ENCODE measurements around the gene CALCR.
"Not testable (repeated sequence)": the region's sequence is repeated elsewhere in the genome, so short reads cannot be mapped to it uniquely, and the experiment has no call there.

Gene CALCR

DNA sequence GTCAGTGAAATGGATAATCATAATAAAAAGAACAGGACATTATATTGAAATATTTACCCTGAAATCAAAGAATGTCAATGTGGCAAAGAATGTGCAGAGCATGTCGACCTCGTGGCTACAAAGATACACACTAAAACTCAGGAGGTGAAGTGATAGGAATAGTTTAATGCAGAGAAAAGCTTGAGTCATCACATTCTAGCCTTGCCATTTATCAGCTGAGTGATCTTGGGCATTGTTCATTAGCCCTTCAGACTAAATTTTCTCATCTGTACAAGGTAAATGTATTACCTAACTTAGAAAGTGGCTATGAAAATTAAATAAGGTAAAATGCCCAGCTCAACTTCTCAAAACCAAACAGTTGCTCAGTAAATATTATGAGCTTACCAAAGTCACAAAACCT, 22.6 kb downstream of the CALCR start:
- DNase-seq (ENCODE audit: insufficient read length) (no peak), FAIRE-seq (no peak)
- TF ChIP-seq POLR2A (IDR thresholded peaks at IDR 0.05; ENCODE audit: low read depth, low read length) (no peak), POLR2AphosphoS5 (IDR thresholded peaks at IDR 0.05; ENCODE audit: low read depth, low read length) (no peak), TAF1 (IDR thresholded peaks at IDR 0.05; ENCODE audit: borderline replicate concordance, low read depth, low read length) (no peak)

- no peak for DNase-seq (ENCODE audit: insufficient read length)
- FAIRE-seq: no peak
- TF ChIP-seq POLR2AphosphoS5 (IDR thresholded peaks at IDR 0.05; ENCODE audit: low read depth, low read length): no peak
Measured at GRCh38 chr7:93551063-93551895, 23.2 kb downstream of the CALCR start.

GRCh38 chr7:93547716-93548115, 26.8 kb downstream of the CALCR start:
- DNase-seq (ENCODE audit: insufficient read length) (no peak), FAIRE-seq (no peak)
- TF ChIP-seq POLR2A (IDR thresholded peaks at IDR 0.05; ENCODE audit: low read depth, low read length): no peak
- TF ChIP-seq POLR2AphosphoS5 (IDR thresholded peaks at IDR 0.05; ENCODE audit: low read depth, low read length): no peak
- TF ChIP-seq TAF1 (IDR thresholded peaks at IDR 0.05; ENCODE audit: borderline replicate concordance, low read depth, low read length): no peak

DNA sequence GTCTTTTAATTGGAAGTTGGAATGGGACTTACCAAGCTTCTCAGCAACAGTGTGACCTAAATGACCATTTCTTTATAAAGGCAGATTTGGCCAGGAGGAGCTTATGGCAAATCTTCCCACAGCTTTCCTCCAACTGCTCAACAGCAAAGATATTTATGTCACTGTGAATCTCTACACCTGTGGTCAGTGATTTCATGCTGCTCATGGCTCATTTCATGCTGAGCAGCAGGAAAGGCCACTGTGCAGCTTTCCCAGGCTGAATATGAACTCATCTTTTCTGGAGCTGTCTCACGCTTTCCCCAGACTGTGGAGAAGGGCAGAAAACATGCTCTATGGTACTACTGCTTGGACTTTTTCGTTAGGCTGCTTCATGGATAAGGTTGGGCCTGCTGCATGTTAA, 29.8 kb downstream of the CALCR start:
- TF ChIP-seq TAF1 (IDR thresholded peaks at IDR 0.05; ENCODE audit: borderline replicate concordance, low read depth, low read length) (no peak), POLR2AphosphoS5 (IDR thresholded peaks at IDR 0.05; ENCODE audit: low read depth, low read length) (no peak), POLR2A (IDR thresholded peaks at IDR 0.05; ENCODE audit: low read depth, low read length) (no peak)
- FAIRE-seq (no peak), DNase-seq (ENCODE audit: insufficient read length) (no peak)

DNA sequence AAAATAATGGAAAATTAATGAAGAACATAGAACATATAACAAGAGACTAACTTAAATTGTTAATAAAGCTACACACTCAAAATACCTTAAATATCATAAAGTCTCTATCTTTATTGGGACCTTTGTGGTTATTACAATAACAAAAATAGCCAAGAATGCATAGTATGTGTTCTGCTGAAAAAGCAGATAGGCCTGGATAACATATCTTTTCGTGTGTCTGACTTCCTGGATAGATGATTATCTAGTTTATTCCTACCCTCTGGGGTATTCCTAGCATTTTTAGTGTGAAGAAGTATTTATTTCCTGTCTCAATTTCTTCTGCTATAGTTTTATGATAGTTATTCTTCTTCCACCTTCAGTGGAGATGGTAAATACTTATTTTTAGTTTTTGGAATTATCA, 36.5 kb downstream of the CALCR start:
- TF ChIP-seq POLR2AphosphoS5 (IDR thresholded peaks at IDR 0.05; ENCODE audit: low read depth, low read length): no peak
- TF ChIP-seq TAF1 (IDR thresholded peaks at IDR 0.05; ENCODE audit: borderline replicate concordance, low read depth, low read length): no peak
- TF ChIP-seq POLR2A (IDR thresholded peaks at IDR 0.05; ENCODE audit: low read depth, low read length): no peak
- no peak for FAIRE-seq

DNA sequence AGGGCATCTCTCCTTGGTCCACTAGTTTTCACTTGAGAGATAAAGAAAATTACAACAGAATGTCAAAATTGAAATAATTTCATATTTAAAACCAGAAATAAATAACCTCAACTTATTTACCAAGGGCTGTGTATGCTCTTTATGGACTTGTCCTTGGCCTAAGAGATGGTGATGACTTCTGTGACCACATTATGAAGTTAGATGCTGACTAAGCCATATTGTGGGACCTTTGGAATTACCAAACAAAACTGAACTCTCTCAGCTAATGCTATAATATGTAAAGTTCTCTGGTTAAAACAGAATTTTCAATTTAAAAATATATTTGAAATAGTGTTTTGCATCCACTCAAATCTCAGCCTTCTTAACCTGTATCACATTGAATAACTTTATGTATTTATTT, 38.9 kb downstream of the CALCR start:
- FAIRE-seq (no peak), DNase-seq (ENCODE audit: insufficient read length) (no peak)
- TF ChIP-seq TAF1 (IDR thresholded peaks at IDR 0.05; ENCODE audit: borderline replicate concordance, low read depth, low read length) (no peak), POLR2A (IDR thresholded peaks at IDR 0.05; ENCODE audit: low read depth, low read length) (no peak), POLR2AphosphoS5 (IDR thresholded peaks at IDR 0.05; ENCODE audit: low read depth, low read length) (no peak)

More for the DNA sequence above, 36.5 kb downstream of the CALCR start:
- no peak for DNase-seq (ENCODE audit: insufficient read length)

DNA sequence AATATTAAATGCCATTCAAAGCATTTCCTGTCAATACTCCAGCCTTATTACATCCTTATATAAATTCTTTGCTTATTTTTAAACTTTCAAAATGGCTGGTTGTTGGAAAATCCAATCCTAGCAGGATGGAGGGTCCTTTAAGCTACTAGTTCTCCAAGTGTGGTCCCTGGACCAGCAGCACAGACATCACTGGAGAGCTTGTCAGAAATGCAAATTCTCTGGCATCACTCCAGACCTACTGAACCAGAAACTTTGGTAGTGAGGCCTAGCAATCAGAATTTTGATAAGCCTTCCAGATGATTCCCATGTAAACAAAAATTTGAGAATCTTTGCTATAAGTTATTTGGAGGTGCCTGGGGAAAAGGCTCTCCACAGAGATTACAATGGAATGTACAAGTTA, 43.8 kb downstream of the CALCR start:
- no peak for DNase-seq (ENCODE audit: insufficient read length)
- FAIRE-seq: no peak
- TF ChIP-seq POLR2AphosphoS5 (IDR thresholded peaks at IDR 0.05; ENCODE audit: low read depth, low read length) (no peak), POLR2A (IDR thresholded peaks at IDR 0.05; ENCODE audit: low read depth, low read length) (no peak), TAF1 (IDR thresholded peaks at IDR 0.05; ENCODE audit: borderline replicate concordance, low read depth, low read length) (no peak)

- no peak for DNase-seq (ENCODE audit: insufficient read length)
- no peak for FAIRE-seq
- TF ChIP-seq POLR2A (IDR thresholded peaks at IDR 0.05; ENCODE audit: low read depth, low read length) (no peak), TAF1 (IDR thresholded peaks at IDR 0.05; ENCODE audit: borderline replicate concordance, low read depth, low read length) (no peak), POLR2AphosphoS5 (IDR thresholded peaks at IDR 0.05; ENCODE audit: low read depth, low read length) (no peak)
Measured at GRCh38 chr7:93516834-93517233, 57.7 kb downstream of the CALCR start.

- no peak for FAIRE-seq
- no peak for TF ChIP-seq POLR2AphosphoS5 (IDR thresholded peaks at IDR 0.05; ENCODE audit: low read depth, low read length)
- TF ChIP-seq TAF1 (IDR thresholded peaks at IDR 0.05; ENCODE audit: borderline replicate concordance, low read depth, low read length): no peak
- TF ChIP-seq POLR2A (IDR thresholded peaks at IDR 0.05; ENCODE audit: low read depth, low read length): no peak
- no peak for DNase-seq (ENCODE audit: insufficient read length)
Measured at GRCh38 chr7:93515144-93515543, 59.4 kb downstream of the CALCR start.

DNA sequence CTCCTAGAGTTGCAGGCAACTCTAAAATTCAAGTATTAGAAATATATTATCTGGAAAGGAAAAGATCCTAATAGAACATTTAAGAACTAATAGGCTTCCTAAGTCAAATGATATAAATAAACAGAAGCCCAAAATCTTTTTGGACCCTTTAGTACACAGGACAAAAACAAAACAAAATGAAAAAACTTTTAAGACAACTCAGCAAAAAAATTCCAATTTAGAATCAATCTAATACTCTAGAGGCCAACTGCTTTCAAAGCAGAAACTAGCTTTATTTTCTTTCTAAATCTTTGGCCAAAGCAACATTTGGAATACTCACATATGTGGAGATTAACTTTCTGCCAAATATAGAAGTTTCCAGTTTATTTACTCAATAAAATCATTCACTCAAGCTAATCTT, 65.2 kb downstream of the CALCR start:
- FAIRE-seq (no peak), DNase-seq (ENCODE audit: insufficient read length) (no peak)
- no peak for TF ChIP-seq TAF1 (IDR thresholded peaks at IDR 0.05; ENCODE audit: borderline replicate concordance, low read depth, low read length)
- TF ChIP-seq POLR2AphosphoS5 (IDR thresholded peaks at IDR 0.05; ENCODE audit: low read depth, low read length): no peak
- TF ChIP-seq POLR2A (IDR thresholded peaks at IDR 0.05; ENCODE audit: low read depth, low read length): no peak

- TF ChIP-seq POLR2A (IDR thresholded peaks at IDR 0.05; ENCODE audit: low read depth, low read length): no peak
- TF ChIP-seq TAF1 (IDR thresholded peaks at IDR 0.05; ENCODE audit: borderline replicate concordance, low read depth, low read length): no peak
- TF ChIP-seq POLR2AphosphoS5 (IDR thresholded peaks at IDR 0.05; ENCODE audit: low read depth, low read length): no peak
- DNase-seq (ENCODE audit: insufficient read length) (no peak), FAIRE-seq (no peak)
Measured at GRCh38 chr7:93503088-93503487, 71.4 kb downstream of the CALCR start.

GRCh38 chr7:93491860-93492259, 82.7 kb downstream of the CALCR start:
- DNase-seq (ENCODE audit: insufficient read length); FAIRE-seq: not testable (repeated sequence)
